IPS-NIHi7 (cell line): Measurements from ENCODE around the gene RASSF8.

Experiments
- DNase-seq: peaks from one replicate; pipeline ENCODE4 v3.0.0; 2012; ENCODE audit warnings: mixed read lengths; ENCODE audit errors: extremely low spot score

RASSF8 gene

DNA sequence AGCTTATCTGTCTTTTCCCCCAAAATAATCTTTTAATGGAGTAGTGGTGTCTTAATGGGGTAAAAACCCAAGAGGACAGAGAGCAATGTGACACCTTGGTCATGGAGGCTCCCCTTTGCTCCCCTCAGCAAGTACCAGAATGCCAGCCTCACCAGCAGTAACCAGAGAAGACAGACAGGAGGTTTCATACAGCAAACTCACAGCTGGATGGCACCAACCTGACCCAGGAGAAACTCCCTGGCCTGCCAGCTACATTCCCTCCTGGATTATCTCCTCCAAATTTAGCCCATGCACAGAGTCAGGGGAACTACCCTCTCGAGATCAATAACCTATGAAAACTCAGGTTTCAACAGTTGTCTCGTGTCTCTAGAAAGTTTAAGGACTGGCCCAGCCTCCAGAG is 150.4 kb downstream of the RASSF8 start:
- no peak for DNase-seq

DNA sequence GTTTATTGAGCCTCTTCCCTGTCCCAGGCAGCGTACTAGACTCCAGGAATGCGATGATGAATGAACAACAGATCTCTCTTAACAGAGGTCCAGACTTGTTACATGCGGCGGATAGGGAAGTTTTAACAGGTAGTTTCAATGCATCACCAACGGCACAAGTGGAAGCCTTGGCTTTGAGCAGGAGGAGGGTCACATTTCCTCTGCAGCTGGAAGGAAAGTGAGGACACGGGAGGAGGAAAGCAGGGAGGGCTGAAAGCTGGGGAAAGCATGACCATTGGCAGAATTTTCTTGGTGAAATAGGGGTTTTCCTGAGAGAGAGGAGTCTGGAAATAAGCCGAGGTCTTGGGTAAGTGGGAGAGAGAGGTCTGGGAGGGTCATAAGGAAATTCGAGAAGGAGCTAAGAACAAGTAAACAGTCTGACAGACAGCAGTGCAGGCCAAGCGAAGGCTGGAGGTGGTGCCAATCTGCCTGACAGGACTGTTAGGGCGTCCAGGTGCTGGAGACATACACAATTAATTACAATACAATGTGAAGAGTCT is 150.9 kb downstream of the RASSF8 start:
- DNase-seq, result no peak

DNA sequence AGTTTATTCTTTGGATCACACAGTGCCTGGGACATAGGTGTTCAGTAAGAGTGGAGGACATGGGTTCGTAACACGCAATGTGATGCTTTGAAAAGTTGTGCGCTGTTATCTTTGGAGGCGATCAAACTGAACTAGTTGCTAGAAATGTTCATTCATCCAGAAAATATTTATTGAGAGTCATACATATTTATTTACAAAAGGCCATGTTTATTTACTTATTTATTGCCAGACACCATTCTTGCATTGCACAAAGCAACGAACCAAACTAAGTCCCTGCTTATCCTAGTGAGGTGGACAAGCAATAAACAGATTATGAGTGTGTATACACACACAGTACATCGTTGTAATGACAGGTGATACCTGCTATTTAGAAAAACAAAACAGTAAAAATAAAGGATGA is 153.8 kb downstream of the RASSF8 start:
- no peak for DNase-seq

DNA sequence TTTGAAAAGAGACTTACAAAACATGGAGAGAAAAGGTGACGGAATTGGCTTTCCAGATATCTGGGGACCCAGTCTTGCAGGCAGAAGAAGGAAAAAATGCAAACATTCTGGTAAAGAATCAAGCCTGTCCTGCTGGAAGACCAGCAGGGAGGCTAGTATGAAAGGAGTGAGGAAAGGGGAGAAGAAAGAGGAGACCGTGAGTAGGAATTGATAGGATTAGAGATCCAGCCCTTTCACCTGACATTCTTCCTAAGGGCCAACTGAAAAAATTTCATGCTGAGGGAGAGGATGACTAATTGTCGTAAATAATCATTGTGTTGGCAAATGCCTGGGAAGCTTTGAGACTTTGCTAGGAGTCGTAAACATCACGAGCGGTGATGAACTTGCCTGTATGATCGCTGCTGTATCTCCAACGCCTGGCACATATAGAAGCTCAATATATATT is 154.2 kb downstream of the RASSF8 start:
- no peak for DNase-seq

DNA sequence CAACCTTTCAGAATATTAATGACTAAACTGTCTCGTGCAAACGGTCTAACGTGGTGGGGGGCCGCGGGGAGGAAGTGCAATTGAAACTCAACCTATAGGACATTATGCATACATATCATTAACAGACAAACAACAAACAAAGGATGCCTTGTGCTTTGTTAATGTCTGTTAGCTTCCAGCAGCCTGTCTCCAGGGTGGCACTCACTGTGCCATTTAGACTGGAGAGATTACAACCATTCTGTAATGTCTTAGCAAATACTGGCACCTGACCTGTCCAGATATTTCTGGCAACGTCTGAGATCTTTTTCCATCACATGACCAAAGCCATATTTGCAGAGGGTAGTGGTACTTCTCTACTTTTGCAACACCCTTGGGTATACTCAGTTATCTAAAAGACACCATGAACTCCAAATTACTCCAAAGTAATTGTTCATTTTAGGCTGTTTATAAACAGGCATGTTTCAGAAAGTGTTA is 154.7 kb downstream of the RASSF8 start:
- DNase-seq, result no peak

DNA sequence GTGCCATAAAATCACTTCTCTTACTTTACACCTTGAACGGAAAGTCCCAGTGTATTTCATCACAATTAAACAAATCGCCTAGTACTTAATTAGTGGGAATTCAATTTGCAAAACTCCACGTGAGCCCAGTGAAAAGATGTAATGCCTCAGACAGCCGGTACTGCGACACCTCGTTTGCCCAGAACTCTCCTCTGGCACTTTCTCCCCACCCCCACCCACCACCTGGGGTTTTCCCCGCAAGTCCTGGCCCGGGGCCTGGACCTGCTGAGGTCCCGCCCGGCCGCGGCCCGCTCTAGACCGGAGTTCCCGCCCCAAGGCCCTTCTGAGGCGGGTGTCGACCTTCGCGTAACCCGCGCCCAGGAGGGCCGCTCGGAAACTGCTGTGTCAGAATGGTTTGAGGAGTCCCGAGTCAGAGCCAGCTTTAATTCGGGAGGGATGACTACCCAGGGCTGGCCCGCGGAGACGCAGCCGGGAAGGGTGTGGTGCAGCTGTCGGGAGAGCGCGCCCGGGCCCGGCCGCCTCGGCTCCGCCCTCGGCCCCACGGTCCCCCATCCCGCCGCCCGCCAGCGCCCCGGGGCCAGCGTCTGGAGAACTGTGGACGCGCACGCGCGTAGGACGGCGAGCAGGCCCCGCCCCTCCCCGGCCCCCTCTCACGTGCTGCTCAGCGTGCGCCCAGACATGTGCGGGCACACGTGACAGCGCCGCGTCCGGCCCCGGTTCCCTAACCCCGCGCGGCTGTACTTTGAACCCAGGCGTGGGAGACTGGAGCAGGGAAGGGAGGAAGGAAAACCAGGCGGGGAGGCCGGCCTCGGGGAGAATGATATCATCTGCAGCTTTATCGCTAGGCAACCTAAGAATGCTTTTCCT is 155.6 kb downstream of the RASSF8 start:
- peak; percentile 79 for DNase-seq

DNA sequence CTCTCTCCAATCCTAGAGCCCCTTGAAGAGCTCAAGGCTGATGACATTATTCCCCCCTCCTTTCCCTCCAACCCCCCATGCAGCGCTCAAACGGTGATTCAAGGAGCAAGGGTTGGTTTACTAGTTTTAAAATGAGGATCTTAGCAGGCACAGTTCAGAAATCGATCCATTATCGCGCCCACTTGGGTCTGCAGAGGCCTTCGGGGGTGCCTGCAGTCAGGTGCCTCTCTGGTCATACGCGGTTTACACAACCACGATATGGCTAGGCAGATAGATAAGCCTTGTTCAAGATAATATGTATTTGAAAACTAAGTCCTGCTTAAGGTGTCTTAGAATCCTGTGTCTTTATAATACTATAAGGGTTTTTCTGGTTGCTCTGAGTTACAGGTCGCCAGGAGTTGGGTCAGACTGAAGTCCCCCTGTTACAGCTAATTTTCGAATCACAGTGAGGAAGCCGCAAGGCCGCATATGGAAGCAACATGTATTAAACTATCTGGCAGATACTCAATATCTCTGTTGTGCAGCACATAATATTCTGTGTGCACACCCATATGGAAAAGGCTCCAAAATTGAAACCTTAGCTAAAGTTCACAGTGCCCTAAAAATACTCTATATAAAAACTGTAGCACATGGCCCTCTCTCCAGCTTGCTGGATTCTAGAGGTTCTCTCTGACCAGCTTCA is 156.4 kb downstream of the RASSF8 start:
- DNase-seq, result no peak

DNA sequence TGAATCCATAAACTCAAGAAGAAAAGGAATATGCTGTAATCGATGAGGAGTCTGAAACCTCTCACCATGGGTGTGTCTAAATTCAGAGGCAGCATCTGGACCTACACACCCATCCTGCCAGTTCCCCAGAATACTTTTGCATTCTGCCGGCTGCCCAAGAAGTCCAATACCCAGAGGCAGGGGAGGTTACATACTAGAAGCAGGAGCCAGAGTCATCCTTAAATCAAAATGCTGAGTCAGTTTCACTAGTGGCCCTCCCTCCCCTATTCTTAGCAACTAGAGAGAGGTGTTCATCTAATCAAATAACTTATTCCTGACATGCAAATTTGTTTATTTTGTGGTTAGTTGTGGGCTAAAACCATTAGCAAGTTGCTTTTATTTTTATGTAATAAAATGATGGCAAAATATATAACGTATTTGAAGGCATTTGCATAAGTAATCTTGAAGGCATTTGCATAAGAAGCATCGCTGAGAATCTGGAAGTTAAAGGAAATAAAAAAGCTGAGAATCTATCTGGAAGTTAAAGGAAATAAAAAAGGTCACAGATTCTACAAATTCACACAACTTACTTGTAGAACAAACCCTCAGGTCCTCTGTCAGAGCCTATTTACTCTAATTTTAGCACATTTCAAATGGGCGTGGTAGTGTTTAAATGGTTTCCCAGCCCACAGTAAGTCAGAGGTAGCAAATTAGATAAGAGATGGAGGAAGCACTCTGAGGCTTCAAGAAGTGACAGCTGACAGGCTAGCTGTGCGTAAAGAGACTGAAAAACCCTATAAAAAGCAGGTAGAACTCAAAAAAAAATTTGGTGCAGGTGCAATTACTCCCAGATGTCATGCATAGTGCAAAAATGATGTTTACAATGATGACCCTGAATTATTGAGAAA is 158.6 kb downstream of the RASSF8 start:
- DNase-seq, result no peak

DNA sequence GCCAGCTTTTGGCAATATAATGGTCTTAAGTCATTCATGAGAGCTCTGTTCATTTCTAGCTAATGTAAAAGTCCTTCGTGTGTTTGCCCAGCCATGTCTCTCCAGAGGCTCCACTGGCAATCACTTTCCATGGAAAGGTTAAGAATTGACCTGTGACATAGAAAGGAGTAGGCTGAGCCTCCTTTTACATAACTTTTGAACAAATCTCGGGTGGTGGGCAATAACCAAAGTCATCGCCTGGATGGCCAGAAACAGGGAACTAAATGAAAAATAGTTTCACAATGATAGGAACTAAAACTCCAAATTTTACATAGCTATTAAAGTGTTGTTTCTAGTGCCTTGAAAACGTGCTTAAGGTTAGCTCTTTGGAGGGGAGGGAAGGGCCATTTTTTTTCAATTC is 159.8 kb downstream of the RASSF8 start:
- DNase-seq, result no peak

DNA sequence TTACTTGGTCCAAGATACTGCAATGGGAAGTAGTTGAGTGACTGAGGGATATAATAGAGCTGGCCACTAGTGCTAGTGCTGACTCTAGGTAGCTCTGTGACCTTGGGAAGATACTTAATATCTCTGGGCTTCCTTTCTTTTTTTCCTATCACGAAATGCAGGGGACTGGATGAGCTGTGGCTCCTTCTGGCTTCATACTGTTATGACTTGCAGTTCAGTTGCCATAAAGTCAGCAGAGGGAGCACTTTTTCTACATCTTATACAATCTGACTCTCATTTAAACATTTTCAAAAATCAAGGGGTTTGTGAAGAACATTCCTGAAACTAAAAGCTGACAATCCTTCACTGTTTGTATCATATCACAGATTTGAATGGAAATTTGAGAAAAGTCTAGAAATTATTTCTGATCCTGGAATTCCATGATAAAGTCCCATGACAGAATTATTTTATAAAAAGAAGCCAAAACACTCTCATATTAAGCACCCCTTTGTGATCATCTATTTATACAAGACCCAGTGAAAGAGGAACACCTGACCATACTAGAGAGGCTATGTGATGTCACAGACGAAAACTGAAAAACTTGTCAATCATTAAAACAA is 161.0 kb downstream of the RASSF8 start:
- DNase-seq, result no peak

DNA sequence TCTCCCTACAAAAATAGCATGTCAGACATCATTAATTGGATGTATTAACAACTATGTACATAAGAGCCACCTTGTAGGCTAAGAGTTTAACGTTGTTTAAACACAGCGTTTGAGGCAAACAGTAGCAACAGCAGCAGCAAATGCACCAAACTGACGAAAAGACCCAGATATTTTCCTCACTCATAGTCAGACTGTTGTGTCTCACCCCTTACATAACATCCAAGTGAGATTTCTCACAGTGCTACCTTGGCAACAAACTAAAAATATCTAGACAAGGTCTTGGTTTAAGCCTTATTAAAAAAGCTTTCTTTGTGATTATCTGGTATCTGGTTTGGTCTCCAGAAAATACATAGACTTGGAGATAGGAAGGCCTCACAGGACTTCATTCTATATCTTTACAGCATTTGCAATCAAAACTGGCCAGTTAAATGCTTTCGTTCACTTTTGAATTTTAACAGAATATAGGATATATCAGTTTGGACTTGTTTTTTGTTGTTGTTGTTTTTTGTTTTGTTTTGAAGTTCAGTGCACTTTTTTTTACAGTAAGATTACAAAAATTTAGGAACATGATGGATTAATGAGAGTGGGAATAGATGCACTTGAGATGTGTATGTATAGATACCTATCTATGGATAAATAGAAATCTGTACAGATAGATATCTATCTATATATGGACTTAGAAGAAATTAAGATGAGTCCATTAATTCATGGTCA is 162.2 kb downstream of the RASSF8 start:
- no peak for DNase-seq

DNA sequence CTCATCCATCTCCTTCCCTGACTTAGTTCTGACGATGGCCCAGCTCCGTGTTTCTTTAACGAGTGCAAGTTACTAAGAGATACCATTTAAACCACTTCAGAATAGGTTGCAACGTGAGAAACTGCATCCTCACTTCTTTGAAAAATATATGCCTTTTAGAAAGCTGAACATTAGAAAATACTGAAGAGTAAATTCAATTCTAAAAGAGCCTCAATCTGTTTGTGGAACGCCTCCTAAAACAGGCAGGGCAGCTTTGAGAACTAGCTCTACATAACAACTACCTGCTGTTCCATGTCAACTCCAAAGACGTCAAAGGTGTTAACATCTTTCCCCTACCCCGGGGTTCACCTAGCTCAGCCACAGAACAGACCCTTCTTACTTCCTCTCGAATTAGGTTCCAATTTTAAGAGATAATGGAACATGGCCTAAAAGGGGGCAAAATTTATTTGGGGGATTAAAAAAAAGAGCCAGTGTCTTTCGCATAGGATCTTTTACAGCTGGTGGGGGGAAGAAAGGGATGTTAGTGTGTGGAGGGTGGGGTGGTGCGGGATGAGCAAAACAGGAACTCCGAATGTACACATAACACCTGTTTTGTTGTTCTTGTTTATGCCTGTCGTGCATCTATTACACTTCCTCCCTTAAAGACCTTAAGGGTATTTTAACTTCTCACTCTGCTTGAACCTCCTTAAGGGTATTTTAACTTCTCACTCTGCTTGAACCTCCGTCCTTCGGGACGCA is 163.0 kb downstream of the RASSF8 start:
- DNase-seq, result no peak

DNA sequence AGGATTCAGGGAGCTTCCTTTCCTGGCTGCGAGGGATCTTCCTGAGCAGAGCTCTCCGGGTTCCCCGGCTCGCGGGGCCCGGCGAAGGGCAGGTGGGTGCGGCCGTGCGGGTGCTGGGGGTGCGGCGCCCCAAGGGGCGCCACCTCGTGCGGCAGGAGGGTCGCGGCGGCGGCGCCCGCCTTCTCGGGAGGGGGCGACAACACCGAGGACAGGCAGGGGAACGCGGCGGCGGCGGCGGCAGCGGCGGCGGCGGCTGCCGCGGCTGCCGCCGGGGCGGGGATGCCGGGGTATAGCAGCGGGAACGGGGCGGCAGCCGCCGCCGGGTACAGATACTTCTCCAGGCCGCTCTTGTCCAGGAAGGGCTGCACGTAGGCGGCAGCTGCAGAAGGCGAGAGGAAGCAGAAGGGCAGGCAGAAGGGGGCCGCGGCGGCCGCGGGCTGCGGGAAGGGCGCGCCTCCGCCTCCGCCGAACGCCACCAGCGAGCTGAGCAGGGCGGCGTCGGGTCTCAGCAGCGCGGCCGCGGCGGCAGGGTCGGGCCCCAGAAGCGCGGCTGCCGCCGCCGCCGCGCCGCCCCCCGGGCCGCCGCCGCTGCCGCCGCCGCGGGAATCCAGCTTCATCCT is 163.7 kb downstream of the RASSF8 start:
- no peak for DNase-seq

DNA sequence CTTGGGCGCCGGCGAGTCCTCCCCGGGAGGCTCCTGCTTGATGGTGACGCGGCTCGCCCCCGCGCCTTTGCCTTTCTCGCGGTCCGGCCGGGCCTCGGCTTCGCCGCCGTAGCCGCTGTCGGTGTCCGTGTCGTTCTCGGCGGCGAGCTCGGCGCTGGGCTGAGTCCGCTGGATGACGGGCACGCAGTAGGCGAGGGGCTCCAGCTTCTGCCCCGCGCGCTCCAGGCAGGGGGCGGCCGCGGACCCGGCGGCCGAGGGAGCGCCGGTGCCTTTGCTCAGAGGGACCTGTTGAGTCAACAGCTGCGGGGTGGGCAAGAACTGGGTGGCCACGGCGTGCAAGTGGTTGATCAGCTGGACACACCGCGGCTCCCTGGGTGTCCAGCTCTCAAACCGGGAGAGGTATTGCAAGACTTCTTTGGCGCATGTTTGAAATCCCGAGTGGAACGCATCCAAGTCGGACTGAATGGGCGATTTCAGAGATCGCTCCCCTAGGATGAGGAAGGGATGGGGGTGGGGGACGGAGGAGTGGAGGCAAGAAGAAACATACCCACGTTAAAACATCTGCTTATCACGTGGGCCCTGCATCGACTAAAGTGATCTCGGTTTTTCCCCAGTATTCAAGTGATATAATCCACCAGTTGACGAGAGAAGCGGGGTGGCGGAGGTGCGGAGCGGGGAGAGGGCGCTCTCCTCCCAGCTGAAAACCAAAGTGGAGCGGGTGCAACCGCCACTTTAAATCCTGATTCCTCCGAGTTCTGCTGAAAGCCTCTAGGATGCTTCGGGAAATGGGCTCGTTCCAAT is 164.4 kb downstream of the RASSF8 start:
- no peak for DNase-seq

DNA sequence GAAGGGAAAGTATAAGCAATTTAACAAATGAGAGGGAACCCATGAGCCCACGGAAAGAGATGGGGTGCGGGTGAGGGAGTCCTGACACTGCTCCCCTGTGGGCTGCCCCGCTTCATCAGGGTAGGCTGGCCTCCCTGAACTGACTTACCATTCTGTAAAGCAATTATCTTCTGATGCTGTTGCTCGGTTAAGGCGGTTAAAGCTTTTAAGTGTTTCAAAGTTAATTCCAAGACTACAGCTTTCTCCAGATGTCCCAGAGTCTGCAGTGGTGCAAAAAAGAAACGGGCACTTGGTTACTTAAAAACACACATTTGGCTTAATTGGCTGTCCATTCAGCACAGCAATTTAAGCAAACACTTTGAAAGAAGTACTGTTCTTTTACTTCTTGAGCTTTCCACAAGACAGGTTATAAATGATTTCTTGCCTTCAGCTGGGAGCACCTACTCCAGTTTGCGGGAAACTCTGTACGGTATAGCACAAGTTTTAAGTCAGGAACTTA is 165.0 kb downstream of the RASSF8 start:
- DNase-seq, result no peak

DNA sequence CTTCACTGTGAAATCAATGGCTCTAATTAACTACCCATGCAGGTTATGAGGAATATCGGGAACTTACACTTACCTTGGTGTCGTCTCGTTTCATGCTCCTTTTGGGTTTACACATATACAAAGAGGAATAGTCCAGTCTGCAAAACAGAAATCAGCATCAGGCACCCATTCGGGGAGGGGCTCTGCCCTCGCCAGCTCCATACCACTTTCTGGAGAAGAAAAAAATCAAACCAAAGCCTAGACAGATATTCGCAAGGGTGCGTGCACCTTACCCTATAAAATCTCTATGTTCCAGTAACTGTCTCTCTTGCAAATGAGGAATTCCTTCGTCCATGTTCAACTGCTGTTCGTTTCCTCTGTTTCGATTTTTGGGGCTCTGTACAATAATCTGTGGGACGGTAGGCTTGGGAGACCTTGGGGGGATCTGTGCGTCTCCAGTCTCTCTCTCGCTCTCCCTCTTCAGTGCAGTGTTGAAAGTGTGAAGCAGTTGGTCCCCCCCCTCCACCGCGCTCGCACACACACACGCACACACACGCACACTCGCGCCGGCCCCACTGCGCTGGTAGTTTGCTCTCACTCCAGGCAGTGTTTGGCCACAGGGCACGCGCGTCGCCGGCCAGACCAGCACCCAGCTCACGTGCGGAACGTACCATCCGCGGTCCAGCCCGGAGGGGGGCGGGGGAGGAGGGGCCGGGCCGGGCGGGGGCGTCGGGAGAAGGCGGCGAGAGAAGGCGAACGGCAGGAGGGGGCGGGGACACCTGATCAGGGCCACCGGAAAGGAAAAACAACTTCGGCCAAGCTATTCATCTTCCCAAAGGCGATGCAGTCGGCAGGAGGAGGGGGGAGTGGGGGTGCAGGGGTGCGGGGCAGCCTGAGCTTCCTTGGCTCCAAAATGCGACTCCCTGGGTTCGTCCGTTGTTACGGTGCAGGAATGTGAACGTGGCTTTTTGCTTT is 166.2 kb downstream of the RASSF8 start, which contains the start of gene BHLHE41:
Gene BHLHE41 (minus strand): TSS at position 592 of the 954 bp plus-strand sequence. CDS start 258 bp downstream, at position 334.
- DNase-seq, result peak; percentile 63
